Right lung (tissue), 5 donors: ENCODE measurements around the gene NUAK1. TPM values are rescaled to one million over a fixed set of nuclear protein-coding genes. Genes with fewer than 3 reads are reported as not detected.

Source experiments
- polyA plus RNA-seq, 5 donors: library from polyadenylated mRNA; unstranded; fragments of 120-200 nt; gene quantifications; one replicate each; pipeline versions ENCODE4 v1.2.1 to v1.2.3, GENCODE V29; 2013; ENCODE audit warnings: inconsistent platforms in 1 of 5, low replicate concordance in 1 of 5; ENCODE audit not compliant: insufficient read length in 5 of 5, insufficient read depth in 1 of 5

NUAK1 gene
- polyA plus RNA-seq, 5 donors = 5.6 to 8.9 (median 7.2) TPM

Other genes with a start within 250 kb of the NUAK1 start
- 100 to 1,000 TPM in 2 of 5 donors, 10 to 100 TPM in 3; 88.5 to 111 (median 92.7) TPM for gene CKAP4, start 109.1 kb upstream of the NUAK1 start, polyA plus RNA-seq
- gene TCP11L2, start 163.8 kb upstream of the NUAK1 start, polyA plus RNA-seq = 10 to 100 TPM; 13.7 to 27.6 (median 26.6) TPM
- gene POLR3B, start 218.8 kb upstream of the NUAK1 start, polyA plus RNA-seq = 10 to 100 TPM; 11.1 to 14.7 (median 13.5) TPM